Osteocyte (in vitro differentiated cells): ENCODE measurements around the gene INPP4A. TPM values are rescaled to one million over a fixed set of nuclear protein-coding genes. Genes with fewer than 3 reads are reported as not detected.

ENCODE experiments used
- DNase-seq: peaks from one replicate; pipeline ENCODE4 v3.0.0; 2021; ENCODE audit warnings: mixed read lengths; ENCODE audit not compliant: unreplicated experiment; ENCODE audit errors: extremely low spot score
- H3K27ac Mint-ChIP-seq: one replicate; pipeline ENCODE4 v1.8.0; 2021; ENCODE audit warnings: mild to moderate bottlenecking, mixed read lengths; ENCODE audit not compliant: unreplicated experiment
- H3K27me3 Mint-ChIP-seq: one replicate; pipeline ENCODE4 v1.8.0; 2021; ENCODE audit warnings: mixed read lengths; ENCODE audit not compliant: unreplicated experiment
- H3K36me3 Mint-ChIP-seq: one replicate; pipeline ENCODE4 v1.8.0; 2021; ENCODE audit warnings: mixed read lengths; ENCODE audit not compliant: unreplicated experiment
- H3K4me1 Mint-ChIP-seq: one replicate; pipeline ENCODE4 v1.8.0; 2021; ENCODE audit warnings: mixed read lengths; ENCODE audit not compliant: unreplicated experiment
- H3K4me3 Mint-ChIP-seq: one replicate; pipeline ENCODE4 v1.8.0; 2021; ENCODE audit warnings: mild to moderate bottlenecking, moderate library complexity, mixed read lengths; ENCODE audit not compliant: unreplicated experiment
- H3K9me3 Mint-ChIP-seq: one replicate; pipeline ENCODE4 v1.8.0; 2021; ENCODE audit warnings: mixed read lengths; ENCODE audit not compliant: unreplicated experiment
- CTCF ChIP-seq: fragments of 200-600 bp; sonication (generic); IDR thresholded peaks from 2 replicates; pipeline ENCODE4 v1.5.0; 2021; ENCODE audit warnings: antibody characterized with exemption, mild to moderate bottlenecking, moderate library complexity
- total RNA-seq: library from RNA; stranded (reverse); gene quantifications from 2 replicates; pipeline ENCODE4 v1.2.1, GENCODE V29; 2021

The INPP4A gene
- total RNA-seq, 1 donor from 2014 or later = 31.4 TPM

DNA sequence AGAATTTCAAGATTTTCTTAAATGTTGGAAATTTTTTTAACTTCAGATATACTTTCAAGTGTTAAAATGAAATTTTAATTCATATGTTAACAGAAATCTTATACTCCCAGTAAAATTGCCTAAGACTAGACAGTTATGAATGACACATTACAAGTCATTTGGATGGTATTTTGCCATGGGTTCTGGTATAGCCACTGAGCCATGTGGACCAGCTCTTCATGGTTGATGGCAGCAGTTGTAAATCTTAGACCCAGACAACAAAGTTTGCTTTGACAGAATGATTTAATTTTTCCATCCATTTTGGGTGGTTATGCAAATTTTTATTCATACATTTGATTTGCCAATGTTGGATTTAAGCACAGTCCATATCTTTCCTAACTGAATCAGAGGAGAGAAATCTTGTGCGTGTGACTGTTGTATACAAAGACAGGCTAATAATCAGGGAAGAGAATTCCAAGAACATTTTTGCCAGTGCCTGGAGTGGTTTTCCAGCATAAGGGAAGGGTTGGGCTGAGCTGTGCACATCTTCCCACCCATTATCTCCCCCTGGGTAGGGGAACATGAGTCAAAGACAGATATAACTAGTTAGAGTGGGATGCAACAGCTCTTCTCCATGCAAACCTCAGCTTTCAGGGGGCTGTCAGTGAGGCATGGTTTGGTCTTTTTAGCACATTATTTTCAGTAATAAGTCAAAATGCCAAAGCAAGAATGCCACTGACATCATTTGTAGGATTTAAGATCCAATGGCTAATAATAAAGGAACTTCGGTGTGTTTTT is 28.1 kb upstream of the INPP4A start:
- no peaks in the 10 kb centered on the region for H3K36me3 Mint-ChIP-seq
- H3K27ac Mint-ChIP-seq = no peak overlapping the region
- no peak for DNase-seq
- peaks cover 30% of the 10 kb centered on the region for H3K27me3 Mint-ChIP-seq
- H3K4me3 Mint-ChIP-seq = no peak overlapping the region
- H3K9me3 Mint-ChIP-seq = peaks cover 6% of the 10 kb centered on the region
- H3K4me1 Mint-ChIP-seq = peaks cover 4% of the 10 kb centered on the region
- no peak for TF ChIP-seq CTCF

DNA sequence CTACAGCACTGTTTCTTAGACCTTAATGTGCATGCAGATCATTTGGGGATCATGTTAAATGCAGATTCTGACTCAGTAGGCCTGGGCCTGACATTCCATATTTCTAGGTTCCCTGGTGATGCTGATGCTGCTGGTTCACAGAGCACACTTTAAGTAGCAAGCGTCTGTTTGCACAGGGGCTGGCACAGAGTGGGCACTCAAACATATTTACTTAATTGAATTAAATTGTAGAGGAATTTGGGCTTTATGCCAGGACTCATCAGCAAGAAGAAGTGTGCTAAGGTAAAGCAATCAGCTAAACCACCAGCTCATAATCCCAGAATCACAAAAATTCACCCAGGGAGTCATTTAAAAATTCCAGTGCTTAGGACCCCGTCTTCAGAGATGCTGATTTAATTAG is 25.1 kb upstream of the INPP4A start:
- Mint-ChIP-seq H3K36me3 (no peaks in the 10 kb centered on the region), H3K4me1 (no peaks in the 10 kb centered on the region), H3K27ac (no peak overlapping the region), H3K9me3 (peaks cover 19% of the 10 kb centered on the region), H3K4me3 (no peak overlapping the region), H3K27me3 (peaks cover 38% of the 10 kb centered on the region)
- DNase-seq = no peak
- no peak for TF ChIP-seq CTCF

DNA sequence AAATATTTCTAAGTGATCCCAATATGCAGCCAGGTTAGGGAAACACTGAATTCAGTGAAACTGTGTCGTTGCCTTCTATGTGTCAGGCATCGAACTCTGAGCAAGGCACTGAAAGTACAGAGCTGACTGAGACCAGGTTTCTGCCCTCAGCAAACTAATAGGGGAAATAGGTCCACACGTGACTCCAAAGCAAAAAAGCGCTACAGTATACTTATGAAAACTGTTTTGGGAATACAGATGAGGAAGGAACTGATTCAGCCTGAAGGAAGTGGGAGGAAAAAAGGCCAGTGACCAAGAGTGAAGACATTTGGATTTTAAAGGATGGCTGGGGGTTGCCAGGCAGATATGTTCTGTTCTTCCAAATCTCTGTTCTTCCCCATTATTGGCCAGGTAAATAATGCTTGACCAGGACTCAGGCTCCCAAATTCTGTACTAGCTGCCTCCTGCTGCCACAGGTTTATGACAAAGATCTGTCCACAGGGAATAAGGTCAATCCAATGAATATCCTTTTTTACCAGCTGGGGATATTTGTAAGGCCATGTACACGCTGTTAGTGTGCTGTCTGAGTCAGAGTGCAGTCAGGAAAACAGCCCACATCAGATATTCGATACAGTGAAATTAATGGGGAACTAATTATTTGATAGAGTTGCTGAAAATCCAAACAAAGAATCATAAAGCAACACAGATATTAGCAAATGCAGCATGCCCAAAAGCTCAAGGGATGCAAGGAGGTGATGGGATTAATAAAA is 24.5 kb upstream of the INPP4A start:
- no peaks in the 10 kb centered on the region for H3K4me1 Mint-ChIP-seq
- no peak for DNase-seq
- H3K27me3 Mint-ChIP-seq = peaks cover 43% of the 10 kb centered on the region
- TF ChIP-seq CTCF = no peak
- no peak overlapping the region for H3K27ac Mint-ChIP-seq
- no peak overlapping the region for H3K4me3 Mint-ChIP-seq
- no peaks in the 10 kb centered on the region for H3K36me3 Mint-ChIP-seq
- peaks cover 15% of the 10 kb centered on the region for H3K9me3 Mint-ChIP-seq

- Mint-ChIP-seq H3K4me1 (no peaks in the 10 kb centered on the region), H3K36me3 (no peaks in the 10 kb centered on the region), H3K27me3 (peaks cover 47% of the 10 kb centered on the region), H3K9me3 (peaks cover 15% of the 10 kb centered on the region), H3K4me3 (no peak overlapping the region), H3K27ac (no peak overlapping the region)
- TF ChIP-seq CTCF = no peak
- DNase-seq = no peak
Observed at GRCh38 chr2:98422449-98422848, 22.2 kb upstream of the INPP4A start.

- peaks cover 60% of the 10 kb centered on the region for H3K27me3 Mint-ChIP-seq
- no peak overlapping the region for H3K4me3 Mint-ChIP-seq
- no peaks in the 10 kb centered on the region for H3K36me3 Mint-ChIP-seq
- H3K27ac Mint-ChIP-seq = no peak overlapping the region
- DNase-seq = no peak
- H3K9me3 Mint-ChIP-seq = peaks cover 15% of the 10 kb centered on the region
- TF ChIP-seq CTCF = no peak
- H3K4me1 Mint-ChIP-seq = no peaks in the 10 kb centered on the region
Observed at GRCh38 chr2:98426771-98427170, 17.9 kb upstream of the INPP4A start.
